ENCODE measurements around the gene BEND4.

Gene BEND4

GRCh38 chr4:42133006-42133405 is 19.4 kb downstream of the BEND4 start:
- no peak for DNase-seq
- no peaks in the 10 kb centered on the region for H3K9me3 Mint-ChIP-seq
- H3K4me1 Mint-ChIP-seq, result no peaks in the 10 kb centered on the region
- no peak overlapping the region for H3K27ac Mint-ChIP-seq
- no peak for ATAC-seq
- no peak overlapping the region for H3K4me3 Mint-ChIP-seq
- peaks cover 27% of the 10 kb centered on the region for H3K27me3 Mint-ChIP-seq

- DNase-seq (no peak), ATAC-seq (no peak)
- Mint-ChIP-seq H3K27ac (no peak overlapping the region), H3K4me3 (no peak overlapping the region), H3K9me3 (no peaks in the 10 kb centered on the region), H3K27me3 (peaks cover 22% of the 10 kb centered on the region), H3K4me1 (no peaks in the 10 kb centered on the region)
Observed at GRCh38 chr4:42132099-42132498, 20.4 kb downstream of the BEND4 start.

- DNase-seq (no peak), ATAC-seq (no peak)
- Mint-ChIP-seq H3K4me1 (no peaks in the 10 kb centered on the region), H3K27me3 (peaks cover 13% of the 10 kb centered on the region), H3K27ac (no peak overlapping the region), H3K4me3 (no peak overlapping the region), H3K9me3 (no peaks in the 10 kb centered on the region)
Observed at GRCh38 chr4:42123071-42123644, 29.3 kb downstream of the BEND4 start.

- DNase-seq, result no peak
- no peaks in the 10 kb centered on the region for H3K4me1 Mint-ChIP-seq
- no peak for ATAC-seq
- no peak overlapping the region for H3K27ac Mint-ChIP-seq
- H3K4me3 Mint-ChIP-seq, result no peak overlapping the region
- peaks cover 8% of the 10 kb centered on the region for H3K27me3 Mint-ChIP-seq
- no peaks in the 10 kb centered on the region for H3K9me3 Mint-ChIP-seq
Observed at GRCh38 chr4:42122237-42122636, 30.2 kb downstream of the BEND4 start.

GRCh38 chr4:42119886-42120285 is 32.6 kb downstream of the BEND4 start:
- Mint-ChIP-seq H3K27me3 (peaks cover 8% of the 10 kb centered on the region), H3K27ac (no peak overlapping the region), H3K9me3 (no peaks in the 10 kb centered on the region), H3K4me1 (no peaks in the 10 kb centered on the region), H3K4me3 (no peak overlapping the region)
- DNase-seq (no peak), ATAC-seq (no peak)

GRCh38 chr4:42112846-42113245 is 39.6 kb downstream of the BEND4 start:
- DNase-seq (no peak), ATAC-seq (no peak)
- H3K27ac Mint-ChIP-seq, result no peak overlapping the region
- peaks cover 9% of the 10 kb centered on the region for H3K27me3 Mint-ChIP-seq
- no peaks in the 10 kb centered on the region for H3K4me1 Mint-ChIP-seq
- no peaks in the 10 kb centered on the region for H3K9me3 Mint-ChIP-seq
- no peak overlapping the region for H3K4me3 Mint-ChIP-seq

GRCh38 chr4:42104521-42104920 is 47.9 kb downstream of the BEND4 start:
- ATAC-seq (no peak), DNase-seq (no peak)
- Mint-ChIP-seq H3K4me3 (no peak overlapping the region), H3K9me3 (peaks cover 0 to 7% of the 10 kb centered on the region in 2 donors), H3K27ac (no peak overlapping the region), H3K4me1 (no peaks in the 10 kb centered on the region), H3K27me3 (peaks cover 14% of the 10 kb centered on the region)

GRCh38 chr4:42101446-42101975 is 50.9 kb downstream of the BEND4 start:
- no peaks in the 10 kb centered on the region for H3K4me1 Mint-ChIP-seq
- DNase-seq, result no peak

GRCh38 chr4:42088386-42088785 is 64.1 kb downstream of the BEND4 start:
- Mint-ChIP-seq H3K27me3 (no peaks in the 10 kb centered on the region), H3K4me3 (no peak overlapping the region), H3K9me3 (no peaks in the 10 kb centered on the region), H3K4me1 (no peaks in the 10 kb centered on the region), H3K27ac (no peak overlapping the region)
- DNase-seq (no peak), ATAC-seq (no peak)

More at GRCh38 chr4:42101446-42101975, 50.9 kb downstream of the BEND4 start:
- no peak overlapping the region for H3K4me3 Mint-ChIP-seq
- ATAC-seq, result no peak
- peaks cover 14% of the 10 kb centered on the region for H3K27me3 Mint-ChIP-seq
- H3K9me3 Mint-ChIP-seq, result peaks cover 0 to 7% of the 10 kb centered on the region in 2 donors
- H3K27ac Mint-ChIP-seq, result no peak overlapping the region

- H3K27ac Mint-ChIP-seq, result no peak overlapping the region
- H3K4me3 Mint-ChIP-seq, result no peak overlapping the region
- H3K4me1 Mint-ChIP-seq, result no peaks in the 10 kb centered on the region
- no peaks in the 10 kb centered on the region for H3K9me3 Mint-ChIP-seq
- no peak for ATAC-seq
- DNase-seq, result no peak
- no peaks in the 10 kb centered on the region for H3K27me3 Mint-ChIP-seq
Observed at GRCh38 chr4:42083816-42084215, 68.6 kb downstream of the BEND4 start.

GRCh38 chr4:42080306-42080705 is 72.1 kb downstream of the BEND4 start:
- no peaks in the 10 kb centered on the region for H3K9me3 Mint-ChIP-seq
- H3K27me3 Mint-ChIP-seq, result no peaks in the 10 kb centered on the region
- H3K27ac Mint-ChIP-seq, result peak overlapping the region in 1 of 2 donors; percentile 3
- H3K4me3 Mint-ChIP-seq, result no peak overlapping the region
- no peaks in the 10 kb centered on the region for H3K4me1 Mint-ChIP-seq
- DNase-seq (no peak), ATAC-seq (no peak)

GRCh38 chr4:42078184-42078801 is 74.2 kb downstream of the BEND4 start:
- no peaks in the 10 kb centered on the region for H3K9me3 Mint-ChIP-seq
- no peak for DNase-seq
- H3K4me3 Mint-ChIP-seq, result no peak overlapping the region
- no peak overlapping the region for H3K27ac Mint-ChIP-seq
- no peak for ATAC-seq
- no peaks in the 10 kb centered on the region for H3K4me1 Mint-ChIP-seq
- no peaks in the 10 kb centered on the region for H3K27me3 Mint-ChIP-seq

- ATAC-seq (no peak), DNase-seq (no peak)
- no peak overlapping the region for H3K27ac Mint-ChIP-seq
Observed at GRCh38 chr4:42074294-42074693, 78.2 kb downstream of the BEND4 start.

GRCh38 chr4:42070463-42070862 is 82.0 kb downstream of the BEND4 start:
- H3K4me3 Mint-ChIP-seq, result no peak overlapping the region
- ATAC-seq (no peak), DNase-seq (no peak)
- H3K27ac Mint-ChIP-seq, result peak overlapping the region in 1 of 2 donors; percentile 6
- H3K4me1 Mint-ChIP-seq, result no peaks in the 10 kb centered on the region
- H3K9me3 Mint-ChIP-seq, result no peaks in the 10 kb centered on the region
- no peaks in the 10 kb centered on the region for H3K27me3 Mint-ChIP-seq

More at GRCh38 chr4:42074294-42074693, 78.2 kb downstream of the BEND4 start:
- Mint-ChIP-seq H3K4me1 (no peaks in the 10 kb centered on the region), H3K9me3 (no peaks in the 10 kb centered on the region), H3K4me3 (no peak overlapping the region), H3K27me3 (no peaks in the 10 kb centered on the region)

- DNase-seq, result no peak
- Mint-ChIP-seq H3K4me3 (no peak overlapping the region), H3K4me1 (no peaks in the 10 kb centered on the region), H3K9me3 (no peaks in the 10 kb centered on the region), H3K27ac (no peak overlapping the region), H3K27me3 (no peaks in the 10 kb centered on the region)
- no peak for ATAC-seq
Observed at GRCh38 chr4:42067264-42067663, 85.2 kb downstream of the BEND4 start.

GRCh38 chr4:42066402-42066801 is 86.1 kb downstream of the BEND4 start:
- ATAC-seq (no peak), DNase-seq (no peak)
- H3K9me3 Mint-ChIP-seq, result no peaks in the 10 kb centered on the region
- H3K27me3 Mint-ChIP-seq, result no peaks in the 10 kb centered on the region
- H3K27ac Mint-ChIP-seq, result no peak overlapping the region
- H3K4me3 Mint-ChIP-seq, result no peak overlapping the region
- no peaks in the 10 kb centered on the region for H3K4me1 Mint-ChIP-seq
